Measurements from ENCODE around the gene DNAI1. TPM values are rescaled to one million over a fixed set of nuclear protein-coding genes. Genes with fewer than 3 reads are reported as not detected.
A peak's percentile ranks its signal among the peaks of the same experiment; 100 is the strongest.

DNAI1 gene
- total RNA-seq (2021; ENCODE audit: unreplicated experiment) (1.1 TPM), Bru-seq, nascent RNA (percentile 32 among the genes with signal in this experiment), BruChase-seq, experiment 1, labeled RNA remaining after a 6-hour chase (percentile 31 among the genes with signal in this experiment), BruChase-seq, experiment 2, labeled RNA remaining after a 2-hour chase (percentile 44 among the genes with signal in this experiment)
- polyA plus RNA-seq (2012): 0.90 and 1.2 TPM in 2 replicates
- long read RNA-seq: 0 reads

DNA sequence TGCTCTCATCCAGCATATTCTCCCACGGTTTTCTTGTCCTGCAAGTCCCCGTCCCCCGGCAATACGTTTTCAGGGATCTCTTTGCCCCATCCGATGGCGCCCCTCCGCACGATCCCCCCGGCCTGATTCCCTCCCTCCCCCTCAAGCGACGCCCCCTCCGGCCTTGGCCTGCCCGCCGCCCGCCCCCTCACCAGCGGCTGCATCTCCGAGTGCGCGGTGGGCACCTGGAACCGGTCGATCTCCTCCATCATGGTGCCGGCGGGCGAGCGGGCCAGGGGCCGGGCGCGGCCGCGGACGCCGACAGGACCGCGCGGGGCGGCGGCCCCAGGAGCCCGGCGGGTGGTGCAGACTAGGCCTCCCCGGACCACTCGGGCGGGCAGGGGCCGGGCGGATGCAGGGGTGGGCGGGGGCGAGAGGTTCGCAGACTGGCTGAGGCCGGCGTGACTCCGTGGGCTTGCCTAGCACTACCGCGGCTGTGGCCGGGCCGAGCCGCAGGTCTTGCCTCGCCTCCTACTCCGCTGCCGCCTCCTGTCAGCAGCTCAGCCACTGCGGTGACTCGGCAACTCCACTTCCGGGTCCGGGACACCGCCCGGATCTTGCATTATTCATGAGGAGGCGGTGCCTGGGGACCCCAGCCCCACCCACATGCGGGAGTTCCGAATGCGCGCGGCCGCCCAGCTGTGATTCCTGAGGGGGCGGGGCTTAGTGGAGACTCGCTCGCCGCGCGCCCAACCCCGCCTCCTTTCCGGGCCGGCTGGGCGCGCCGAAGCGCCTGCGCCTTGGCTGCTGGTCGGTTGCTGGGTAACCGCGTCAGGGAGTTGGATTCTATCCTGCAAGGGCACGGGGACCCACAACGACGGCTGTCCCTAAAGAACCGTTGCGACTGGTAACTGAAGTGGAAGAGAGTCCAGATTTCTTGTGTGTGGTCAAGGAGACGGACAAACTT lies at the start of gene DNAI1, which contains the start of gene FAM219A:
TSS of gene DNAI1 (plus strand) at position 793 of the 946 bp plus-strand sequence. CDS start 201 bp downstream, outside the sequence.
TSS of gene FAM219A (minus strand) at position 558 of the 946 bp plus-strand sequence. CDS start at position 251, 307 bp downstream.
- Histone ChIP-seq H3K4me3 (replicated peaks in 1 of 2; ENCODE audit: low read depth in 1 of 2, low read length in 2 of 2) (peak within 1 kb of the TSS; percentile 78 to 79), H3K27me3 (ENCODE audit: insufficient read depth, low read length) (no peaks in the 10 kb centered on the region), H4K20me1 (ENCODE audit: insufficient read depth) (no peaks in the 10 kb centered on the region), H3K4me1 (ENCODE audit: control insufficient read depth in 1 of 2, insufficient read depth in 2 of 2, low read length in 2 of 2) (peaks cover 13 to 42% of the 10 kb centered on the region in 2 experiments), H3K9me2 (ENCODE audit: insufficient read depth) (no peaks in the 10 kb centered on the region), H3K36me3 (ENCODE audit: control insufficient read depth in 1 of 2, insufficient read depth in 2 of 2, low read length in 2 of 2) (no peaks in the 10 kb centered on the region), H3K9ac (ENCODE audit: low read length) (peak within 1 kb of the TSS; percentile 76), H2AFZ (ENCODE audit: low read depth, low read length, poor library complexity, severe bottlenecking) (no peak within 1 kb of the TSS), H3K27ac (ENCODE audit: low read depth, low read length) (peak within 1 kb of the TSS; percentile 4; the same call in 1 of the 2 replicates), H3K4me2 (ENCODE audit: low read length) (peak within 1 kb of the TSS; percentile 85), H3K9me3 (ENCODE audit: control insufficient read depth in 1 of 2, insufficient read depth in 1 of 2, low read depth in 1 of 2, low read length in 2 of 2) (no peaks in the 10 kb centered on the region), H3K79me2 (ENCODE audit: insufficient read depth, low read length) (peaks cover 19% of the 10 kb centered on the region)
- ChIA-PET RAD21 (ENCODE audit: low non-redundant PET in 1 of 2, low total read pairs in 2 of 2, uncharacterized antibody in 2 of 2, unreplicated experiment in 2 of 2) (no interaction called here), CTCF (interaction anchor here (1.0 to 1.7 kb wide), 3 partner anchors 54 to 146 kb away, joined by 4 to 5 read pairs (median 4); no protein-coding TSS in a partner anchor), POLR2A (interaction anchor here (0.6 to 1.1 kb wide), 2 partner anchors 14 to 232 kb away, joined by 3 read pairs; no protein-coding TSS in a partner anchor)
- peak; percentile 95 for ATAC-seq
- no TSS peak for BruUV-seq (replicated peaks)
- intact Hi-C loops (cut with micrococcal nuclease): loop anchor here (5.0 to 10.0 kb wide), 2 partner anchors 44 to 413 kb away; partner anchors contain the start of gene UBAP2
- peak; percentile 95 for DNase-seq (ENCODE audit: low read depth, low spot score)
- TF ChIP-seq SIN3A (IDR thresholded peaks at IDR 0.05; ENCODE audit: low read depth) (peak; percentile 60), RAD21 (IDR thresholded peaks at IDR 0.05; ENCODE audit: low read depth) (no peak), ZFX (IDR thresholded peaks at IDR 0.05) (peak; percentile 82), EZH2 (IDR thresholded peaks at IDR 0.05) (no peak), CBX3 (IDR thresholded peaks at IDR 0.05; ENCODE audit: low read depth) (no peak), JUND (IDR thresholded peaks at IDR 0.05) (no peak), EGR1 (IDR thresholded peaks at IDR 0.05; ENCODE audit: low read depth) (peak; percentile 59; the same call in 1 of the 2 replicates), SP1 (IDR thresholded peaks at IDR 0.05; ENCODE audit: low read depth) (peak; percentile 26; the same call in 1 of the 2 replicates), EZH2phosphoT487 (IDR thresholded peaks at IDR 0.05; ENCODE audit: borderline replicate concordance) (no peak), ZNF274 (IDR thresholded peaks at IDR 0.05; ENCODE audit: low read depth, low read length) (no peak), CEBPB (IDR thresholded peaks at IDR 0.05; ENCODE audit: low read depth) (no peak), TCF7L2 (IDR thresholded peaks at IDR 0.05; ENCODE audit: borderline replicate concordance, extremely low read depth, insufficient read depth, insufficient read length) (no peak), POLR2AphosphoS5 (IDR thresholded peaks at IDR 0.05; ENCODE audit: low read depth, low read length) (peak; percentile 78)
- TF ChIP-seq, protein P1, sequence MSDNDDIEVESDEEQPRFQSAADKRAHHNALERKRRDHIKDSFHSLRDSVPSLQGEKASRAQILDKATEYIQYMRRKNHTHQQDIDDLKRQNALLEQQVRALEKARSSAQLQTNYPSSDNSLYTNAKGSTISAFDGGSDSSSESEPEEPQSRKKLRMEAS (IDR thresholded peaks at IDR 0.05): peak; percentile 40; the same call in 1 of the 2 replicates
- TF ChIP-seq, protein P2, sequence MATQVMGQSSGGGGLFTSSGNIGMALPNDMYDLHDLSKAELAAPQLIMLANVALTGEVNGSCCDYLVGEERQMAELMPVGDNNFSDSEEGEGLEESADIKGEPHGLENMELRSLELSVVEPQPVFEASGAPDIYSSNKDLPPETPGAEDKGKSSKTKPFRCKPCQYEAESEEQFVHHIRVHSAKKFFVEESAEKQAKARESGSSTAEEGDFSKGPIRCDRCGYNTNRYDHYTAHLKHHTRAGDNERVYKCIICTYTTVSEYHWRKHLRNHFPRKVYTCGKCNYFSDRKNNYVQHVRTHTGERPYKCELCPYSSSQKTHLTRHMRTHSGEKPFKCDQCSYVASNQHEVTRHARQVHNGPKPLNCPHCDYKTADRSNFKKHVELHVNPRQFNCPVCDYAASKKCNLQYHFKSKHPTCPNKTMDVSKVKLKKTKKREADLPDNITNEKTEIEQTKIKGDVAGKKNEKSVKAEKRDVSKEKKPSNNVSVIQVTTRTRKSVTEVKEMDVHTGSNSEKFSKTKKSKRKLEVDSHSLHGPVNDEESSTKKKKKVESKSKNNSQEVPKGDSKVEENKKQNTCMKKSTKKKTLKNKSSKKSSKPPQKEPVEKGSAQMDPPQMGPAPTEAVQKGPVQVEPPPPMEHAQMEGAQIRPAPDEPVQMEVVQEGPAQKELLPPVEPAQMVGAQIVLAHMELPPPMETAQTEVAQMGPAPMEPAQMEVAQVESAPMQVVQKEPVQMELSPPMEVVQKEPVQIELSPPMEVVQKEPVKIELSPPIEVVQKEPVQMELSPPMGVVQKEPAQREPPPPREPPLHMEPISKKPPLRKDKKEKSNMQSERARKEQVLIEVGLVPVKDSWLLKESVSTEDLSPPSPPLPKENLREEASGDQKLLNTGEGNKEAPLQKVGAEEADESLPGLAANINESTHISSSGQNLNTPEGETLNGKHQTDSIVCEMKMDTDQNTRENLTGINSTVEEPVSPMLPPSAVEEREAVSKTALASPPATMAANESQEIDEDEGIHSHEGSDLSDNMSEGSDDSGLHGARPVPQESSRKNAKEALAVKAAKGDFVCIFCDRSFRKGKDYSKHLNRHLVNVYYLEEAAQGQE (IDR thresholded peaks at IDR 0.05; ENCODE audit: low read depth): no peak
- TF ChIP-seq, protein P3, sequence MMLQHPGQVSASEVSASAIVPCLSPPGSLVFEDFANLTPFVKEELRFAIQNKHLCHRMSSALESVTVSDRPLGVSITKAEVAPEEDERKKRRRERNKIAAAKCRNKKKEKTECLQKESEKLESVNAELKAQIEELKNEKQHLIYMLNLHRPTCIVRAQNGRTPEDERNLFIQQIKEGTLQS (IDR thresholded peaks at IDR 0.05): no peak
- TF ChIP-seq, protein P4, sequence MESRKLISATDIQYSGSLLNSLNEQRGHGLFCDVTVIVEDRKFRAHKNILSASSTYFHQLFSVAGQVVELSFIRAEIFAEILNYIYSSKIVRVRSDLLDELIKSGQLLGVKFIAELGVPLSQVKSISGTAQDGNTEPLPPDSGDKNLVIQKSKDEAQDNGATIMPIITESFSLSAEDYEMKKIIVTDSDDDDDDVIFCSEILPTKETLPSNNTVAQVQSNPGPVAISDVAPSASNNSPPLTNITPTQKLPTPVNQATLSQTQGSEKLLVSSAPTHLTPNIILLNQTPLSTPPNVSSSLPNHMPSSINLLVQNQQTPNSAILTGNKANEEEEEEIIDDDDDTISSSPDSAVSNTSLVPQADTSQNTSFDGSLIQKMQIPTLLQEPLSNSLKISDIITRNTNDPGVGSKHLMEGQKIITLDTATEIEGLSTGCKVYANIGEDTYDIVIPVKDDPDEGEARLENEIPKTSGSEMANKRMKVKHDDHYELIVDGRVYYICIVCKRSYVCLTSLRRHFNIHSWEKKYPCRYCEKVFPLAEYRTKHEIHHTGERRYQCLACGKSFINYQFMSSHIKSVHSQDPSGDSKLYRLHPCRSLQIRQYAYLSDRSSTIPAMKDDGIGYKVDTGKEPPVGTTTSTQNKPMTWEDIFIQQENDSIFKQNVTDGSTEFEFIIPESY (IDR thresholded peaks at IDR 0.05; ENCODE audit: extremely low read depth, insufficient replicate concordance, low read length): no peak
